Skeletal muscle cell (primary cell): ENCODE measurements around the gene RBMY1A1.
"Not testable (repeated sequence)": the region's sequence is repeated elsewhere in the genome, so short reads cannot be mapped to it uniquely, and the experiment has no call there.

Experiments
- DNase-seq: peaks from one replicate; pipeline ENCODE4 v3.0.0-alpha.2; 2010; ENCODE audit warnings: low read depth
- H3K4me3 ChIP-seq: 2 replicates; pipeline ENCODE4 v1.5.1; 2011; ENCODE audit warnings: low read depth, mild to moderate bottlenecking, control low read depth, low read length, moderate library complexity

RBMY1A1 gene

DNA sequence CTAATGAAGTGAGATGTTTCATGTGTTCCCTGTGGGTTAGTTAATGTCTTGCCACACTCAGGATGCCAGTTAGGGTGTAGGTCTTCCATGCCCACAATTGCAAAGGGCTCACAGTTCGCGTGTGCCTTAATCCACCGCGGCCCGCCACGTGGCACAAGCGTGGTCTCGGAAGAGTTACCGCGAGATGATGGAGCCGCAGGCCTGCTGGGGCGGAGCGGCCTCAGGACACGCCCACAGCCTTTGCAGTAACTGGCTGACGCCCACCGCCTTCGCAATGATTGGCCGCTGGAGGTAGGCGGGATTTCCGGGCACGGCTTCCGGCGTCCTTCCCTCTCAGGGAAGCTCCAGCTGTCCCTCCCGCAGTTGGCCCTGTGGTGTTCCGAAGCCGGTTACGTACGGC is at the start of gene RBMY1A1:
Gene RBMY1A1 (plus strand): TSS at position 301 of the 400 bp plus-strand sequence. CDS start 2,013 bp downstream, outside the sequence.
- DNase-seq, H3K4me3 ChIP-seq: not testable (repeated sequence)

DNA sequence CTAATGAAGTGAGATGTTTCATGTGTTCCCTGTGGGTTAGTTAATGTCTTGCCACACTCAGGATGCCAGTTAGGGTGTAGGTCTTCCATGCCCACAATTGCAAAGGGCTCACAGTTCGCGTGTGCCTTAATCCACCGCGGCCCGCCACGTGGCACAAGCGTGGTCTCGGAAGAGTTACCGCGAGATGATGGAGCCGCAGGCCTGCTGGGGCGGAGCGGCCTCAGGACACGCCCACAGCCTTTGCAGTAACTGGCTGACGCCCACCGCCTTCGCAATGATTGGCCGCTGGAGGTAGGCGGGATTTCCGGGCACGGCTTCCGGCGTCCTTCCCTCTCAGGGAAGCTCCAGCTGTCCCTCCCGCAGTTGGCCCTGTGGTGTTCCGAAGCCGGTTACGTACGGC is 23.6 kb upstream of the RBMY1A1 start, which contains the start of gene RBMY1B:
Gene RBMY1B (plus strand): TSS at position 301 of the 400 bp plus-strand sequence. CDS start 2,013 bp downstream, outside the sequence.
- not testable (repeated sequence) for DNase-seq, H3K4me3 ChIP-seq

DNA sequence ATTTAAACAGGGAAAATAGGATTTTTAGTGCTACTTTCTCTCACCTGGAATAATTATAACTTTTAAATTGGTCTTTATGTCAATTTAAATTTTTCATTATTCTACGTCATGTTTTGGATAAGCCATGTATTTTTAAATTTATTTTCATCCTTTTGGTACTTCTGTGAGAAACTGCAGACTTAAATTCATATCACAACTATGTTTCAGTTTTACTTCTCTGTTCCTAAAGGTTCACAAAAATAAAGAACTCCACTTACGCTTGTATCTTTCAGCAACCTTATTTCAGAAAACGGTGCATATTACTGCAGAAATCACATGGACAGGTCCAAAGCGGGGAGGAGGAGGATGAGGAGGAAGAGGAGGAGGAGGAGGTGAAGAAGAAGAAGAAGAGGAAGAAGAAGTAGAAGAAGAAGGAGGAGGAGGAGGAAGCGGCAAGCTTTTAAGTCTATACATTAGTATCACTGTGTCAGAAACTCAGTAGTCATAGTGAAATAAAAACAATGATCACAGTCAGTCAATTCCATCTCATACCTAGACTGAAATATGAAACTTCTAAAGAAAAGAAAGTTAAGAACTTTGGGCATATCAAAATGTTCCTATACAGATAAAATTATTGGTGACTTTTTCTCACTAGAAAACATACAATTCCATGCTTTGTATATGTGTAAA is 24.8 kb downstream of the RBMY1A1 start:
- not testable (repeated sequence) for H3K4me3 ChIP-seq, DNase-seq

DNA sequence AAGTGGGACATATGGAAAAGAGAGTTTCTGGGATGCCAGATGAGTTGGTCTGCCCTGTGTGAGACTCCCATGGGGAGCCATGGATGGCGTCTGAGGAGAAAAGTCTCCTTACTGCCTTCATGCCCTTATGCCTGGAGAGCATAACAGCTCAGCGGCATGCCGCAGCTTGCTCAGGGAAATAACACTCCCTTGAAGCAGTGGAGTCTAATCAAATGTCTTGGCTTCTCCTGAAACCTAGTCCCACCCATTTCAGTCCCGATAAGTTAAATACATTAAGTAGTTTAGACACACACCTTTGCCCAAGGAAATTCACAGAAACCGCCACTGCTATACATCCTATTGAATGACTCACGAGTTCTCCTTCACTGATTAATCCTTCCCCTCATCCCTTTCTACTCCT is 50.8 kb downstream of the RBMY1A1 start:
- no peak for DNase-seq

DNA sequence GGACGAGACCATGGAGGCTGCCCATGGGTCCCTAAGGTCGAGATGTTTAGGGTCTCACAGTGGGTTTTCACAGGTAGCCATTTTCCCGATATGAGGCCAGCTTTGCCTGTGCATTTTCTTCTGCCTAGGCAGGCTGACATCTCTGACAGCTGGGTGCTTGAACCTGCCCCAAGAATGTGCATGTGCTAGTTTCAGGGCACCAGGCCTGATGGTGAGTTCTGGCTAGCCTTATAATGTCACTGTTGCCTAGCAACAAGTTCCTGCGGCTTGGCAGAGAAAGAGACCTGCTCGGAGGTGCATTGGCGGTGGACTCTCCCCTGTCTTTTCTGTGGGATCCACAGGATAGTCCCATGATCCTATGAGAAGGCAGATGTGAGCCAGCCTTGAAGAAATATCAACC is 51.8 kb downstream of the RBMY1A1 start:
- not testable (repeated sequence) for DNase-seq

More for the DNA sequence above, 50.8 kb downstream of the RBMY1A1 start:
- no peak overlapping the region for H3K4me3 ChIP-seq

DNA sequence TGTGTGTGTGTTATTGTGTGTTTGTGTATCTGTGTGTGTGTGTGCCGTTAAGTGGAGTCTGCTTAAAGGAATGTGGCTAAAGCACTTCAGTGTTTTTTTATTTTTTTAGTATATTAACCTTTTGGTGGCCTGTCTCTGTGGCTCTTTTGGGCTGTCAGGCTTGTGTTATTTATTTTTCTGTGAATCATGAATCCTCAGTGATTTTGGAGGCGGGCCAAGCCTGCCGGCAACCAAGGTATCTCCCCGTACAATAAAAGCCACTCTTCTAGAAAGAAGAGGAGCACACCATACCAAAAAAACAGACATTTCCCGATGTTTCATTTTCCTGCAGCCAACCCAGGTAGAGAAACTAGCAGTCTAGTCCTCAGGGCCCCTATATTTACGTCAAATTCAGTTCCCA is 57.4 kb downstream of the RBMY1A1 start:
- DNase-seq = no peak
- no peak overlapping the region for H3K4me3 ChIP-seq

More for the DNA sequence above, 51.8 kb downstream of the RBMY1A1 start:
- not testable (repeated sequence) for H3K4me3 ChIP-seq

DNA sequence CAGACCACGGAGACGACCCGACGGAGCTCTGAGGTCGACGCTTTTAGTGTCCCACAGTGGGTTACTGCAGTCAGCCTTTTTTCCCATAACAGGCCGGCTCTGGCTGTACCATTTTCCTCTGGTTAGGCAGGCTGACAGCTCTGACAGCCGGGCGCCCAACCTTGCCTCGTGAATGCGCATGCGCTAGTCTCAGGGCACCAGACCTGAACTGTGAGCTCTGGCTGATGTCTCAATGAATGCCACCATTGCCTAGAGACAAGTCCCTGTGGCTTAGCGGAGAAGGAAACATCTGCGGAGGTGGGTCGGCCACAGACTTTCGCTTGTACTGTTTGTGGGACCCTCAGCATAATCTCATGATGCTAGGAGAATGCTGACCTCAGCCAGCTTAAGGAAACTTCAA is 61.6 kb downstream of the RBMY1A1 start:
- not testable (repeated sequence) for H3K4me3 ChIP-seq, DNase-seq
